Measurements from ENCODE around the gene RSPH1.
A peak's percentile ranks its signal among the peaks of the same experiment; 100 is the strongest.

The RSPH1 gene

DNA sequence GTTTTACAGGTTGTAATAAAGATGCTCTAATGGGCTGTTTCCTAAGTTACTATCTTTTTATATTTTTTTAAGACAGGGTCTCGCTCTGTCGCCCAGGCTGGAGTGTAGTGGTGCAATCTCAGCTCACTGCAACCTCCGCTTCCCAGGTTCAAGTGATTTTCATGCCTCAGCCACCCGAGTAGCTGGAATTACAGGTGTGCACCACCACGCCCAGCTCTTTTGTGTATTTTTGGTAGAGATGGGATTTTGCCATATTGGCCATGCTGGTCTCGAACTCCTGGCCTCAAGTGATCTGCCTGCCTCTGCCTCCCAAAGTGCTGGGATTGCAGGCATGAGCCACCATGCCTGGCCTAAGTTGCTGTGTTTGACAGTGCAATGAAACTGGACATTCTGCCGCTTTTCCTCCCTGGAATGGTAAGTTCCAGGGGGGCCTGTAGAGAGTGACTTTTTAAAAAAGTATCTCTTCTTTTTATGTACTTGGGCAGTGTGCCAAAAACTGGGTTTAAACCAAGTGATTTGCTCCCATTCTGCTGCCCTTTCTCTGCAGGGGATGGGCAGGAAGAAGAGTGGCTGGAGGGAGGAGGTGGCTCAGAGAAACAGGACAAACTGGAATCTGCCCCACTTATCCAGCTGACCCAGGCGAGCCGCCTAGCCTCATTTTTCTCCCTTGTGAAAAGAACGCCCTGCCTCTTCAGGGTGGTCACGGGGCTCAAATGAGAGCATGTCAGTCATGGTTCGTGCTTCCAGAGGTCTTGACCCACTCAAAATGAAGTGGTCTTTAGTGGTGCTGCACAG, 19.9 kb upstream of the RSPH1 start:
- no peak for DNase-seq (ENCODE audit: low read depth)
- no peak overlapping the region for H3K4me3 ChIP-seq (ENCODE audit: low read depth, low read length)

DNA sequence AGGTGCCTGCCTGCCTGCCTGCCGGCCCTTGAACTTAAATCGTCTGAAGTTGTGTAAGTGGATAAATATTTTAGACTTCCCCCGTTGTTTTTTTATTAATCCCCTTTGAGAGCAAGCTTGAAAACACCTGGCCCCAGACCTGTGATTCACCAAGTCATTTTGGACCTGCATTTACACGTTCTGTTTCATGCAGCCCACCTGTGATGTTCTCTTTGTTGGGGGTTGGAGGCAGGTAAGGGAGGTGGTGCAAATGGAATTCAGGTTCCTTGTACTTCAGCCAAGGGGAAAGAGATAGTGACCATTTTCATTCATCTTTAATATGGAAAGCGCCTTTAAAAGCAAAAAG, 18.8 kb upstream of the RSPH1 start:
- H3K4me3 ChIP-seq (ENCODE audit: low read depth, low read length), result no peak overlapping the region
- DNase-seq (ENCODE audit: low read depth), result no peak

DNA sequence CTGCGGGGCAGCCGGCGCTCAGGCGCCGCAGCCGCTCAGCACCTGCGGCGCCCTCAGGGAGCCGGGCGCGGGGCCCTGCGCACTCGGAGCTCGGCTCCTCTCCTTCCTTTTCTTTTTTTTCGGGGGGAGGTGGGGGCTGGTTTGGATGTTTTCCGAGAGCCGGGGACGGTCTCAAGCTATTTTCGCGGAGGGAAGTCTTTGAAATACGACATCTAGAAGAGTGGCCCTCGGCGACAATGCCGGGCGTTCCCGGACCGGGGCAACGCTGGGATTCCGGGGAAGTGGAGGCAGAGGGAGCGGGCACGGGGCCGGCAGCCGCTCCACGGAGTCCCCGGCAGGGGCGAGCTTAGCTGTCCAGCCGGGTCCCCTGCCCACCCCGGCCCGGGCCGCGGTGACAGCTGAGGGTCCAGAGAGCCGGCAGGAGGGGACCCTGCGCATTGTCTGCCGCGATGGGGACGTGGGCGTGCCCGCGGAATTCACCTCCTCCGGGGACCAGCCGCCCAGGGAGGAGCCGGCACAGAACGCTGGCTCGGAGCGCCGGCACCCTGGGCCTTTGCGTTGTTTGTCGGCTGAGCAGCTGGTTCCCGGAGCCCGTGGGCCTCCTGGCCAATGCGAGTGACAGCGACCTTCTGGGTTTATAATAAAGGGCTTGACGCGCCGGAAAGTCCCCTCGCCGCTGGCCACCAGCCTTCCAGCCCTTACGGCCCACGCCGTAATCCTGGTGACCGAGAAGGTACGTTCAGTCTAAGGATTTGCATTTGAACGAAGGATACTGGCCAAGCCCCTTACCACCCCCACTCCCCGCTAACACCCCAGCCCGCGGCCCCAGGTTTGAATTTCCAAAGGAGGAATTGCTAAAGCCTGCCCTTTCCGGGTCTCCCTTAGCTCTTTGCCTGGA, 18.2 kb upstream of the RSPH1 start:
- no peak for DNase-seq (ENCODE audit: low read depth)
- peak overlapping the region; percentile 53 for H3K4me3 ChIP-seq (ENCODE audit: low read depth, low read length)

DNA sequence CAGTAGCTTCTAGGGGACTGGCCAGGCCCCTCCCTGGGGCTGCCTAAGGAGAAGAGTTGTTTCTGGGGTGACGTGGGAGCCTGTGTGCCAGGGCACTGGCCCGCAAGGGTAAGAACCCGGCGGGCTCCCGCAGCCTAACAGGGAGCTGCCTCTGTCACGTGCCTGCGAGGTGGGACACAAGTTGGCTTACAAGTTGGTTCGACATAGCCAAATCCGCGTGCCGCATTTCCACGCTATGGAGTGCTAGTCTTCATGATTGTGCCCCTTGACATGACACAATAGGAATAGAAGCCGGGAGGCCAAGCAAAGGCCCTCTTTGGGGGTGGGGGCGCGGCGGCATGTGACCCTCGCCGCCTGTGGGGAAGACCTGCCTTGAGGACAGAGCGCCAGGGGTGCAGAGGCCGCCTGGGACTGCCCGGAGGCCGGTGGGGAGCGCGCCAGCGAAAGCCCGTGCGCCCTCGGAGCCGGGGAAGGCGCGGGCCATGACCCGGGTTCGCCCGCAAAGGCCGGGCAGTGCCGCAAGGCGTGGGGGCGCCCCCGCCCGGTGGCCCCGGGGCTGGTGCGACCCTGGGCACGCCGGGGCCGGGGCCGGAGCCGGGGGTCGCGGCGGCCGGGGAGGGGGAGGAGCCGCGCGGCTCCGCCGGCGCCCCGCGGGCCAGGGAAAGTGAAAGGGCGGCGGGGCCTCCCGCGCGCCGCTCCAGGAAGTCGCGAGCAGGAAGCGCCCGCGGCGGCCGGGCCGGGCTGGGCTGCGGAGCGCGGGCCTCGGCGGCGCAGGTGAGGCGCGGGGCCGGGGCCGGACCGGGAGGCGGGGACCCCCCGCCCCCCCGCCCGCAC, 17.3 kb upstream of the RSPH1 start, which contains the start of gene SLC37A1:
Gene SLC37A1 (plus strand): TSS at position 702 of the 834 bp plus-strand sequence. CDS start 4,603 bp downstream, outside the sequence.
- DNase-seq (ENCODE audit: low read depth), result no peak

GRCh38 chr21:42512346-42513034, 16.5 kb upstream of the RSPH1 start:
- no peak overlapping the region for H3K4me3 ChIP-seq (ENCODE audit: low read depth, low read length)

More for the DNA sequence above, 17.3 kb upstream of the RSPH1 start, which contains the start of gene SLC37A1:
- peak within 1 kb of the TSS; percentile 53 for H3K4me3 ChIP-seq (ENCODE audit: low read depth, low read length)

GRCh38 chr21:42509244-42509643, 13.2 kb upstream of the RSPH1 start:
- DNase-seq (ENCODE audit: low read depth), result no peak
- H3K4me3 ChIP-seq (ENCODE audit: low read depth, low read length), result no peak overlapping the region

More at GRCh38 chr21:42512346-42513034, 16.5 kb upstream of the RSPH1 start:
- DNase-seq (ENCODE audit: low read depth), result no peak

DNA sequence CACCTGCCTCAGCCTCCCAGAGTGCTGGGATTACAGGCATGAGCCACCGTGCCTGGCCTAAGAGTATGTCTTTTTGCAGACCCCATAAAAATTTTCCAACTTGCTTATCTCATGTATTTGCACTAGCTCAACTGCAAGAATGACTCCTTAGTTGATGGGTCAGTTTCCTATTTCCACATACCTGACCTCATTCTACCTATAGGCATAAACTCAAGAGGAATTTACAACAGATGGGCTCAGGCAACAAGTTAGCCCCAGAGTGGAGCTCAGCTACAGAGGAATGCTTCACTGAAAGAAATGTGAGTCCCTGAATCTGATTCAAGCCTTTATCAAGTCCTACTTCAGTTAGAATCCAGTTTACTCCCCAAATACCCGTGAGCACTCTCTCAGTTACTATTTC, 12.3 kb upstream of the RSPH1 start:
- H3K4me3 ChIP-seq (ENCODE audit: low read depth, low read length), result no peak overlapping the region
- DNase-seq (ENCODE audit: low read depth), result no peak

- no peak overlapping the region for H3K4me3 ChIP-seq (ENCODE audit: low read depth, low read length)
- DNase-seq (ENCODE audit: low read depth), result no peak
Observed at GRCh38 chr21:42507418-42507817, 11.4 kb upstream of the RSPH1 start.

GRCh38 chr21:42505090-42505726, 9.2 kb upstream of the RSPH1 start:
- no peak for DNase-seq (ENCODE audit: low read depth)
- no peak overlapping the region for H3K4me3 ChIP-seq (ENCODE audit: low read depth, low read length)

- H3K4me3 ChIP-seq (ENCODE audit: low read depth, low read length), result no peak overlapping the region
- DNase-seq (ENCODE audit: low read depth), result no peak
Observed at GRCh38 chr21:42503711-42504110, 7.7 kb upstream of the RSPH1 start.

GRCh38 chr21:42500736-42501135, 4.7 kb upstream of the RSPH1 start:
- no peak for DNase-seq (ENCODE audit: low read depth)
- no peak overlapping the region for H3K4me3 ChIP-seq (ENCODE audit: low read depth, low read length)

DNA sequence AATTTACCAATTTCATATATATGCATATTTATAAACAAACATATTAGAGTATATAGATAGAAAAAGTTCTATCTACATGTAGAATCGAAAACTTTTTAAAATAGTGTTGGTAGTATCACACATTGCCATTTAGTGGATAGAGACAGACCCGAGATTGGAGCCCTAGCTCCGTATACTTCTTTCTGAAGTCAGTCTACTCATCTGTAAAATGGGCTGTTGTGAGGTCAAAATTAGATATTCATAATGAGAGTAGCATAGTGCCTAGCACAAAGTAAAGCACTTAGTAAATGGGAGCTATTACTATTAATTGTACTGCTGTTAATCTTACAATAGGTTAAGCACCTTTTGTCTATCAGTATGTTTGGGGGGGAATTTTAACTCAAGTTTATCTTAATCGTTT, 4.2 kb upstream of the RSPH1 start:
- no peak for DNase-seq (ENCODE audit: low read depth)
- no peak overlapping the region for H3K4me3 ChIP-seq (ENCODE audit: low read depth, low read length)

- DNase-seq (ENCODE audit: low read depth), result no peak
- no peak overlapping the region for H3K4me3 ChIP-seq (ENCODE audit: low read depth, low read length)
Observed at GRCh38 chr21:42499444-42500112, 3.6 kb upstream of the RSPH1 start.

DNA sequence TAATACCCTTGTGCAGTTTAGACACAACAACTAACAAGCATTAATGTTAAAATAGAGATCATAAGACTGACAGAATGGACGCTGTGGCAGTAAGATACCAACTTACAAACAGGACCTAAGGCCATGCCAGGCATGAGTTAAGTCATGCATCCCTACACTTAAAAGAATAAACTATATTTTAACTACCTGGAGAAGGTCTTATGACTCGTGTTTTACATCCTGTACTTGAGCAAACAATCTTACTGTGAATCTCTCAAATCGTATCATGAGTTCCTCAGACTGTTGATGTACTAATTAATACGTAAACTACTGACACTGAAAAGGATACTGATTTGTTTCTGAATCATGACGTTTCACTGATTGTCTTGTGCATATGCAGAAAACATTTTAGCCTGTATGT, 2.0 kb upstream of the RSPH1 start:
- no peak overlapping the region for H3K4me3 ChIP-seq (ENCODE audit: low read depth, low read length)
- DNase-seq (ENCODE audit: low read depth), result no peak

- peak overlapping the region; percentile 66 for H3K4me3 ChIP-seq (ENCODE audit: low read depth, low read length)
- no peak for DNase-seq (ENCODE audit: low read depth)
Observed at GRCh38 chr21:42496839-42497202, 797 bp upstream of the RSPH1 start.

- no peak for DNase-seq (ENCODE audit: low read depth)
- peak overlapping the region; percentile 66 for H3K4me3 ChIP-seq (ENCODE audit: low read depth, low read length)
Observed at GRCh38 chr21:42495765-42496119, 282 bp downstream of the RSPH1 start.

GRCh38 chr21:42495027-42495426, 997 bp downstream of the RSPH1 start:
- H3K4me3 ChIP-seq (ENCODE audit: low read depth, low read length), result no peak overlapping the region
- DNase-seq (ENCODE audit: low read depth), result no peak
